CD4-positive, alpha-beta T cell treated with Interferon alpha-2 for 1 hour (primary cell): ENCODE data around the gene SSUH2.
"Not testable (repeated sequence)": the region's sequence is repeated elsewhere in the genome, so short reads cannot be mapped to it uniquely, and the experiment has no call there.

Experiments used
- DNase-seq, 2 donors: peaks; one replicate each; pipeline ENCODE4 v3.0.0-alpha.2; 2020 to 2022

The SSUH2 gene

GRCh38 chr3:8658306-8659212 lies 14.0 kb upstream of the SSUH2 start:
- DNase-seq = peak; percentile 9 to 47

GRCh38 chr3:8657804-8658305 lies 13.3 kb upstream of the SSUH2 start:
- no peak for DNase-seq

- no peak for DNase-seq
Observed at GRCh38 chr3:8656240-8656639, 11.6 kb upstream of the SSUH2 start.

GRCh38 chr3:8655387-8655835 lies 10.8 kb upstream of the SSUH2 start:
- no peak for DNase-seq

- DNase-seq = not testable (repeated sequence)
Observed at GRCh38 chr3:8654572-8655329, 10.2 kb upstream of the SSUH2 start.

- no peak for DNase-seq
Observed at GRCh38 chr3:8653800-8654408, 9.3 kb upstream of the SSUH2 start.

- DNase-seq = no peak
Observed at GRCh38 chr3:8652324-8652987, 7.9 kb upstream of the SSUH2 start.

- DNase-seq = no peak
Observed at GRCh38 chr3:8651418-8652323, 7.1 kb upstream of the SSUH2 start.

- DNase-seq = no peak
Observed at GRCh38 chr3:8650583-8651416, 6.2 kb upstream of the SSUH2 start.

- DNase-seq = no peak
Observed at GRCh38 chr3:8649757-8650156, 5.2 kb upstream of the SSUH2 start.

GRCh38 chr3:8648909-8649741 lies 4.5 kb upstream of the SSUH2 start:
- no peak for DNase-seq

- DNase-seq = no peak
Observed at GRCh38 chr3:8647137-8647985, 2.8 kb upstream of the SSUH2 start.

GRCh38 chr3:8646313-8646938 lies 1.8 kb upstream of the SSUH2 start:
- no peak for DNase-seq

GRCh38 chr3:8645712-8646111 lies 1.1 kb upstream of the SSUH2 start:
- DNase-seq = no peak

- no peak for DNase-seq
Observed at GRCh38 chr3:8643693-8644365, 769 bp downstream of the SSUH2 start.

GRCh38 chr3:8642001-8642400 lies 2.6 kb downstream of the SSUH2 start:
- no peak for DNase-seq

- no peak for DNase-seq
Observed at GRCh38 chr3:8641472-8641871, 3.1 kb downstream of the SSUH2 start.

- no peak for DNase-seq
Observed at GRCh38 chr3:8640223-8640622, 4.4 kb downstream of the SSUH2 start.
